Measurements from ENCODE around the gene GAPT.
A peak's percentile ranks its signal among the peaks of the same experiment; 100 is the strongest.

The GAPT gene

DNA sequence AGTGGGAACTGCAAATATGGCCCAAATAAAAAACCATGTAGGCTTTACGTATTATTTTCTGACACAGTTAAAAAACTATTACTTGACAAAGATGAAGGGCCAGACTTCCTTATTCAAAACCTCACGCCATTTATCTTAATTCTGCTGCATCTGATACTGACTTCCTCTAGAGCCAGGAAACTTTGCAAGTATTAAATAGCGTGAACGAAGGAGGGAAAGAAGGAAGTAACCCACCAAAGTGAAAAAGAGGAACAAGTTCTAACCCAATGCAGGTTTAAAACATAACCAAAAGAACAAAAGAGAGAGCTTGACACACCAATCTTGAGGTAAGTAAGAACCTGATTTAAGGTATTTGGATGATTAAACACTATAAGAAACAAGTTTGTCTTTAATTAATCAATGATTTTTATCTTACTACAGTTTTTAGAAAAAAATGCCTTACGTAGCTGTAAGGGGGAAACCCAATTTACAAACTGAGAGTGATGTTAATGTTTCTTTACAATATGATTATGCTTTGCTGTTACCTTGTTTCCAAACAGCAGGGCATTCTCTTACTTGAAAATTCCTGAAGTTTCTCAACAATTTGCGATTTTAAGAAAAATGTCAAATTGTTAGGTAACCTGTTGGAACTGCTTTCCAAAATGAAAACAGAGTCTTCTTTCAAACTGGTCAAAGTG is at the start of gene GAPT:
Gene GAPT (plus strand): TSS at position 220 of the 677 bp plus-strand sequence. CDS start 3,102 bp downstream, outside the sequence.
- peak; percentile 3 for DNase-seq

DNA sequence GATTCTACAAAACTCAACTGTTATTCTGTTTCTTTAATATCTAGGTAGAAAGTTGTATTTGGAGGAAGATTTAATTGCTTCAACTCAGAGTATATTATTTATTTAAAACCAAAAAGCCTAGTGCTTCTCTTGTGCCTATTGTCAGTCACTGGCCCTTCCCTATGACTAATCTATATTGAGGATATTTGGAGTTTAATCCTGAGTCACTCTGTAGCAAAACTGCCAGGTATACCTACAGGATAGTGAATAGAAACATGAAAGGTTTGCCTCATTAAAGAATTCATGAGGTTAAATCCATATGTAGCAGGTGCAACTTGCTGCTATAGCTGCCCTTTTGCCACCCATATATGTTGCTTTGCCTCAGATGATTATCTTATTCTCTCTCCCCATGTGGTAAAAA is 46.4 kb upstream of the GAPT start:
- DNase-seq, result no peak

DNA sequence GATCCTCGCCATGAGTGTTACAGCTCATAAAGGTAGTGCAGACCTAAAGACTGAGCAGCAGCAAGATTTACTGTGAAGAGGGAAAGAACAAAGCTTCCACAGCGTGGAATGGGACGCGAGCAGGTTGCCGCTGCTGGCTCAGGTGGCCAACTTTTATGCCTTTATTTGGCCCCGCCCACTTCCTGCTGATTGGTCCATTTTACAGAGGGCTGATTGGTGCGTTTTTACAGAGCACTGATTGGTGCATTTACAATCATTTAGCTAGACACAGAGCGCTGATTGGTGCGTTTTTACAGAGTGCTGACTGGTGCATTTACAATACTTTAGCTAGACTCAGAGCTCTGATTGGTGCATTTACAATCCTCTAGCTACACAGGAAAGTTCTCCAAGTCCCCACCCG is 45.2 kb upstream of the GAPT start:
- DNase-seq, result no peak

DNA sequence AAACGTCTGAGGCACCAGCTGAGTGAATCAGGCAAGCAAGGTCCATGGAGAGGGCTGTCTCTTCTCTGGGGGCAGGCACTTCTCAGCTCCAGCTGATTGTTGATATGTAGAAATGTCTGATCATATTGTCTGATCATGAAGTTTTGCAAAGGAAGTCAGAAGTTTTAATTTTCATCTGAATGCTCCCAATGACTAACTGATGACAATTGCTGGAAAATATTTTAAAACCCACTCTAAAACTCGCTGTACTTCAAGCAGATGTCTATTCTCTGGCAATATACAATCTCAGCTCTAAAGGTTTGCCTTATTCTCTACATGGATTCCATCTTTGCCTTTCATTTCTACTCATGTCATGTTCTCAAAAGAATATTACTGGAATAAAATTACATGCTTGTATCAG is 44.0 kb upstream of the GAPT start:
- no peak for DNase-seq

DNA sequence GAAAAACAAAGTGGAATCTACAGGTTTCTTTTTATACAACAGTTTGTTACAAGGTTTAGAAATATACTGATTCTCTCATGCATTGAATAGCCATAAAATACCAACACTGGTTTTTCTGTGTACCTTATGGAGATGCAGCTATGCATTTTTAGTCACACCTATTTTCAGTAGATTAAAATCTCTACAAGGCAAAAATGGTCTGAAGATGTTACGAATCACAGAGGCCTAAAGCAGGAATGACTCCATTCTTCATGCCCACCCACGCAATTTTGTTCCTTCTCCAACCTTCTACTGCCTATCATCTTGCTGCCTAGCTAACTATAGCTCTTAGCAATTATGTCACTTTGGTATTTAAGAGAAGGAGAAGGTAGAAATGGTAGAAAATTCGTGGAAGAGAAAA is 41.2 kb upstream of the GAPT start:
- DNase-seq, result no peak

DNA sequence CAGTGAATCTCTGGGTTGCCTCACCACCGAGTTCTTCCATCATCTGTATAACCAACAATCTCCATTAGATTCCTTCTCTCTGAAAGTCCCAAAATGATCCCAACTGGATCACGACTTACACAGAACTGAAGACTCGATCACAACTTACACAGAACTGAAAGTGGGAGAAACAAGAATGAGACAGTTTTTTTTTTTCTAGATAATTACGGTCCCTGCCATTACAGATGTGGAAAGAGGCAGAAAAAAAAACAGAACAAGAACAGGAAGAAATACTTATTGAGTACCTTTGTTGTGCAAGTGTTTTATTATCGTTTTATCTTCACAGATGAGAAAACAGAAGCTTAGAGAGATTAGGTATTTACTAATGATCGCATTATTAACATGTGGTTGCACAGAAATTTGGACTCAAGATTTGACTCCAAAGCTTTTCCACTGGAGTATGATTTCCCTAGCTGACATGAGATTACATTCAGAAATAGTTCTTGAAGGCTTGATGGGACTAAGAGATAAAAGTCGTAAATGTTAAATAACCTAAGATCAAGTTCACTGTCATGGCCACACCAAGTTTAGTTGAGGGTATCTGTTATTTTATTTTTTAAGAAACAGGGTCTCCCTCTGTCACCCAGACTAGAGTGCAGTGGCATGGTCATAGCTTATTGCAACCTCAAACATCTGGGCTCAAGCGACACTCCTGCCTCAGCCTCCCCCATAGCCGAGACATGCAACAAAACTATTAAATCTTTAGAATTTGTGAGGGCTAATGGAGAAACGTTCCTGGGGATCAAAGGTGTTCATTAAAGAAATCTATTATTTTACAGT is 40.2 kb upstream of the GAPT start:
- DNase-seq, result no peak

DNA sequence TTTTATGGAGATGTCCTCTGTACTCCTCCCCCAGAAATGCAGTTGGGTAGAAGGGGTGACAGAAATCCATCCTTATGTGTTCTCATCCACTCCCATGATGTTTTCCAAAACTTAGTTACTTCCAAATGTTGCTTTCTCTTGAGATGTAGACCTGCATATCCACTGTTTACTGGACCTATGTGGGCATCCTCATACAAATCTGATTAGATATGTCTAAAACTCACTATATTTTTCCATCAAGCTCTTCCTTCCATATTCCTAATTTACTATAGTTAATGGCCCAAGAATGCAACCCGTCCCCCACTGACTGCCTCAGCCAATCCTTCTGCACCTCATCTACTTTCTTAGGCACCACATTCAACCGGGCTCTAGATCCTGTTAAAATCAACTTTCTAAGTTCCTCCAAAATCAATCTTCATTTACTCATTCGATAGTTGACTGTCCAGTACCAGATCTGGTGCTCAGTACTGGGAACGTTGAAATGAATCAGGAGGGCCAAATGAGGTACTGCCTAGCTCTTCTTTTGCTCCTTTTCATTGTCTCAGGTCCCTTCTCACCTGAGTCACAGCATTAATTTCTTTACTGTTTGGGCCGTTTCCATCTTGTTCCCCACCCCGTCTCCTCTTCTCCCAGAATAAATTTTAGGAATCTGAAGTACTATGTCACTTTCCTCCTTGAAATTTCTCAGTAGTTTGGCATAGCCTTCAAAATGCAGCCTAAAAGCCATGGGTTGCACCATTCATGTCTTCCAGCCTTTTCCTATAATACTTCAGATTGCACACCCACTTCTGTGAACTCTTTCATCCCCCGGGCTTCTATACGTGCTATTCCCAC is 39.3 kb upstream of the GAPT start:
- DNase-seq, result no peak

DNA sequence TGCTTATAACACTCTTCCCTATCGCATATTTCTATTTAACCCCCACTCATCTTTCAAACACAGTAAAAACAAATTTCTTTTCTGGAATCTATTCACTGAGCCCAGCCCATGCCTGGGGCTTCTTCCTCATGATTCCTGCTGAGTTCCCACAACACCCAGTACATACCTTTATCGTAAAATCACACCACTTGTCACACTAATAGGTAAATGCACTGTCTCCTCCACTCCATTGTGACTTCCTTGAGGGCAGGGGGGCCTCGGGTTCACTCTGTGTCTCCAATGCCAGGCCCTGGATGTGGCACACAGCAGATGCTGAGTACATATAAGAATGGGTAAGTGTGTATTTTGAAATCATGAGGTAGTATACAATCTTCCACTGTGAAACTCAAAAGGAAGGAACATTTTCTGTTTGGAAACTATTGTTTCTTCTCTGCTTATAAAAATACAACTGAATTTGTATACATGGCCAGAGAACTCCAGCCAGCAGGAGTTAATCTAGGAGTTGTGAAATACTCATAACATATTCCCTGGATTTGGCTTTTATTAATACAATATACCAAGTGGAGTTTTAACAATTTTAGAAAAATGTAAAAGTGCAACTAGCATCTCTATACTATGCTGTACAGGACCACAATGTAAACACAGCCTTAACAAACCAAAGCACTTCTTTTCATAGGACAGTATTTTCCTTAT is 38.5 kb upstream of the GAPT start:
- DNase-seq, result no peak

DNA sequence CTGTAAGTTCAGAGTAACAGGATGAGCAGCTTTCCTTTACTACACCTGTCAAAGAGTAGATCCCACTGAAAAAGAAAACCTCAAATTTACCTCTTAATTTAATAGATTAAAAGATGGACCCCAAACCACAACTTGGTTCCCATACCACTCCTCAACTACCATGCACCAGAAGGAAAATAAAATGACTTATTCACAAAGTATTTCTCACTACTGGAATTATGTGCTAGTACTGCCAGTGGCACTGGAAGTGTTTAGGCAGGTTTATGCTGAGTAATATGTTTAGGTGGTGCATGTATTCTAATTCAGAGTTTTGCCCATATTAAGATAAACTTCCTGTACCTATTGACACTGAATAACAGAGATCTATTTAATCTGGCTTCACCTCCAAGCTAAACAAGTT is 37.9 kb upstream of the GAPT start:
- DNase-seq, result no peak

DNA sequence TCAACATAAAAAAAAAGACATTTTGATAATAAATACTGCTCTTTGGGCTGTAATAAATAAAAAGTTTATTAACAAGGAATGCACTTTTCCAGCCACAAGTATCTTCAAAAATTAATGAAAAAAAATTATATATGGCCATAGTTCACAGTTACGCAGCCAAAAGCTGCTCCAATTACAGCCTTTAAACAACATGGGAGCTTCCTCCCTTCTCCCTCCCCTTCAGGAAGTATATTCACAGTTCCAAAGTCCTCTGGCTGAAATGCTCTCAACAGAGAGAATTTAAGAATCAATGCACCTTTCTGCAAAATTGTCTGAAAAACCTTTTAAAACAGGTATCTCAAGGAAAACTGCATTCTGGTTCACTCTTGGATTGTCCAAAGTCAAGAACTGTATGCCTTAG is 37.2 kb upstream of the GAPT start:
- no peak for DNase-seq

DNA sequence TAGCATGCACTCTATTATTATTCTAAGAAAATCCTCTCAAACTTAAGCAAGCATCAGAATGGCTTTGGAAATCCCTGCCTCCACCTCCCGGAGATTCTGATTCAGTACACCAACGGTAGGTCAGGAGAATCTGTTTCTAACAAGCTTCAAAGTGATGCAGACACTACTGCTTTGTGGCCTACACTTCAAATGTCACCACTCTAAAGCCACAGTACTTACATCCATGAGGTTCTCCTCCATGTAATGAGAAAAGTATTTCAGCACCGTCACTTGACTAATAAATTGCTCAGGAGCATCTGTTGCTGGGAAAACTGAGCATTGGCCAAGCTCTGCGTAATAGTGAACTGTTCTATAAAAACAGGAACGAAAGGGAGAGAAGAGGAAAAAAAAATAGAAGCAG is 36.2 kb upstream of the GAPT start:
- DNase-seq, result no peak

DNA sequence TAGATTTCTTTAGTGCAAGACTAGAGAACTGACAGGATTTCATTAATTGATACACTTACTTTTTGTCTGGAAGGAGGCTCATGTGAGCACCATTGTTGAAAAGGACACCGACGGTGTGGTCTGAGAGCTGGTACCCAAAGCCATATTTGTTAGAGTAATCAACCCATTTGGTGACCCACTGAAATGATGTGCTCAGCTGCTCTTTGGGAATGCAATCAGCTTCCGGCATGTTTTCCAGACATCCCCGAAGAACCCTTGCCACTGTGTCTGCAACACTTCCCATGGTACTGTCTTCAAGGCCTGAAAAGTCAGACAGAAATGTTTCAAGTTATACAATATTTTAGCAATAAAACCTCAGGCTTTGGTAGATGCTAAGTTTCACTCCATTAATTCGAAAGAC is 35.8 kb upstream of the GAPT start:
- no peak for DNase-seq

DNA sequence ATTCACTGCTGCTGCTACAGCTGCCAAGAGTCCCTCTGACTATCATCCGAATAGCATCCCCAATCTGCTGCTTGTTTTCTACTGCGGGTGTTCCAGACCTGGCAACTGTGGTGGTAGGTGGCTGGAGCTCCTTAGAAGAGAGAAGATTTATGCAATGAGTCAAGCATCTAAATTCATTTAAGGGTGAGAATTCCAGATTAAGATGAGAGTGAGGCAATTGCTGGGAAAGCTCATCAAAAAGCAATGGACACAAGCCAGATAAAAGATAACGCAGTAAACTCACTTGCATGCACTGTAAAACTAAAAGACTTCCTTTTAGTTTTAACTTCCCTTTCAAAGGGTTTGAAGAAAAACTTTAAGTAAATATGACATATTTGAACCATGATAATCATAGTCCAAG is 35.2 kb upstream of the GAPT start:
- DNase-seq, result no peak

DNA sequence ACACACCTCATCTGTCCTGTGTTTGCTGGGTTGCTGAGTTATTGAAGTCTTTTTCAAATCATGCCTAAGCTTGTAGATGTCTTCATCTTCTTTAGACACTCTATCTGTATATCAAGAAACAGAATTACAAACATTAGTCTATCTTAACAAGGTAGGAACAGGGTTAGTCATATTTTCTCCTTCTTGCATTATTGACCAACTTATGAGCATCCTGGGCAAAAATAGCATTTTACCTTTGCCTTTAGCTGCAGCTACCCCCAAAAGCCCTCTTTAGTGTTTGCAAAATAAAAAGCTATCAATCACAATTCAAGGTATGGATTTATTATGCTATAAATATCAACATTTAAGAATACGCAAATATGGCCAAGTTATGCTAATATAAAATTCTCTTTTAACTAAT is 34.7 kb upstream of the GAPT start:
- no peak for DNase-seq

DNA sequence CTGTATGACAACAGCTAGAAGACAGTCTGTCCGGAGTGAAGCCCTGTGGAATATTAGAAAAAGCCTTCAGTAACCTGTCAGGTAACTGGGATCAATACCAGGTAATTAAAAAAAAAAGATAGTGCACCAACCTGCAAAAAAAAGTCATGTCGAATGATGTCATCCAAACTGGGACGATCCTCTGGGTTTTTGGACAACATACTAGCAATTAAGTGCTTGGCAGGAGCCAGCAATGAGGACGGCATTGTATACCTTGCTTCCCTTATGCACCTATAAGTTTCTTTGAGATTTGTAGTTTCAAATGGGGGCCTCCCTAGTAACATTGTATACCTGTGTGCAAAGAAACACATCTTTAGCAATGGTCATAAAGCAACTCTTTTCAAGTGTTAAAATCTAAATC is 34.2 kb upstream of the GAPT start:
- DNase-seq, result no peak

DNA sequence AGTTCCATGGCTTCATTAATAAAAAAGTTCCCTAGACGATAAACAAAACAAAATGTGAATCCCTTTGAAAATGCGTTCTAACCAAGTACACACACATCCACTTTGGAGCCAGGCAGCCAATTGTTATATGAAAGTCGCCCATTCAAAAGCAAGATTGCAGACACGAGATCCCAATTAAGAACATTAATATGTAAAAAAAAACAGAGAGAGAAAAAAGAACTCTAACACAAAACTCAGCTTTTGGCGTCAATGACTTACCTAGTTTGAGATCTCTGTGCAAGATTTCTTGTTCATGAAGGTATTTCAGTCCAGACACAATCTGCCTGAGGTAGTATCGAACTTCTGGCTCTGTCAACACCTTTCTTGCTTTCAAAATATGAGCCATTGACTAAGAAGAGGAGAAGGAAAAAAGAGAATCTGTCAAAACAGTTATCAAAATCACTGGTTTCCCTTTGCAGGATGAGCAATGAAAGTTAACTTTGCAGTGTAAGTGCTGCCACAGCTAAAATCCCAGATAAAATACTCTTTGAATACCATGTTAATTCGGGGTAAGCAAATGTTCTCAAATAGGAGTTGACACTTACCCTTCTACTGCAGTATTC is 33.0 kb upstream of the GAPT start:
- no peak for DNase-seq

DNA sequence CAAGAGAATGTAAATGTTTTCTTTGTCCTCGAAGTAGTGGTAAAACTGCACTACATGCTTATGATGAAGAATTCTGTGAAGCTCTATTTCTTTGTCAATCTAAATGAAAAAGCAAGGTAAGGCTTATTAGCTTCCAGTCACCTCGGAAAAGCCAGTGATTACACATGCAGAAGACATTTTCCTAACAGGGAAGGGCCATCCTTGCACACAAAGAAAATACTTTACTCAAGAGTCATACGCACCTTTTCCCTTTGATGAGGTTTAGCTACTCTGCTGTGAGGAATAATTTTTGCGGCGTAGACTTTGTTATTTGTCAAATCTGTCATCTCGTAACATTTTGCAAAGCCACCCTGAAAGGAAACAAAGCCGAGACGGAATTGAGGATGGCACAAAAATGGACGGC is 32.5 kb upstream of the GAPT start:
- DNase-seq, result peak; percentile 14

DNA sequence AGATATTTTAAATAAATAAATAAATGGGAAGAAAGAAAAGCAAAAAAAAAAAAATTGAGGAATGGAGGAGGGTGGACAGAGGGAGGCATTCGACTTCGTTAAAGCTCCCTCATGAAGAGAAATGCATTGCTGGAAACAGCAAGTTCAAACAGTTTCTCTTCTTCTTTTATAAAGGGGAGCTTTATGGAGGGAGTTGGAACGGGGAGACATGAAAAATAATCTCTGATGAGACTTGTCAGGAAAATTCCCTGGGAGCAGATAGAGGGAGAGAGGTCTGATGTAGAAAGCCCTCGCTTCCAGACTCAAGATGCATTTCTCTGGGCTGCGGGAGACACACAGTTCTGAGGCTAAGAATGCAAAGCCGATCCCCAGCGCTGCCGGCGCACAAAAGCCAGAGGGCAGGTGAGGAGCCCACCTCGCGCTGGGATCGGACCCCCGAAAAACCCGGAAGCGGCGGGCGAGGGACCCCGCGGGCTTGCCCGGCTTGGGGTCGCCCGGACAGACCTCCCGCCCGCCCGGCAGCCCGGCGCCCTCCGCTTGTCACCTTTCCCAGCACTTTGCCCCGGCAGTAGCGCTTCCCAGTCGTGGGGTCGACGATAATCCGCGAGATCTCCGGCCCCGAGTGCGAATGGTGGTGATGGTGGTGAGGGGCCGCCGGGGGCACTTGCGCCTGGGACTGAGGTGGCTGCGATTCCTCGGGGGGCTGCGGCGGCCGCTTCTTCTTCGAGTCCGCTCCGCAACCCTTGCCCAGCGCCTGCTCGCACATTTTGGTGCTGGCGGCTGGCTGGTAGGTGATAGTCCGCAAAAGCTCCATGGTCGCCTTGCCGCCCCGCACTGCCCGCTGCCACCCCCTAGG is 31.9 kb upstream of the GAPT start:
- DNase-seq, result peak; percentile 26

DNA sequence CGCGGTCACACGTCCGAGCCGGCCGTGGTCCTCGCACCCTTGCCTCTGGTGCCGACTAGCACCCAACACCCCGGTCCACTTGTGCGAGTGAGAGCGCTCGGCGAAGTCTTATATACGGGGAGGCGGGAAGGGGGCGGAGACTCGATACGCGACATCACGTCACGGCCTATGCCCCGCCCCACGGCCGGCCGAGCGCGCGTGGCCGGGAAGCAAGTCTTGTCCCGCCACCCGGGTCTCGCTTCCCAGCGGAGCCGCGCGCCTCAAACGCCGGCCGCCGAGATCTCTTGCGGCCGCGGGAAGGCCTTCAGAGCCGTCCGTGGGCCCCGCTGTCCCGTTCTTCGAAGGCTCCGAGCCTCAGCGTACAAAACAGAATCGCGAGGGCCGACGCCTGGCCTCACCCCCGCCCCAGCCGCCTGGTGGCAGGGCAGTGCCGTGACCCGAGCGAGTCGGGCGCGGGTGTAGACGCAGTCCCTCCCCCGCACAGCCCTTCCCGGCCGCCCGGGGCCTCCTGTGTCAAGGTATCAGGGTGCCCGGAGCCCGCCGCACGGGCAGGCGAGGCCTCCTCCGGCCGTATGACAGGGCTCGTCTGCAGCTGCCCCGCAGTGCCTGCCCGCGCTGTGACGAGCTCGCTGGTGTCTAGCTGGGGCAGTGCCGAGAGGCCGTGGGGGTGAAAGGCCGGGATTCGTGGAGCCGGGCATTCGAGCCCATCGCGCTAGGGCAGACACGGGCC is 31.1 kb upstream of the GAPT start, which contains the start of gene PLK2:
Gene PLK2 (minus strand): TSS at position 85 of the 730 bp plus-strand sequence. CDS start 127 bp downstream, outside the sequence.
- peak; percentile 92 for DNase-seq

DNA sequence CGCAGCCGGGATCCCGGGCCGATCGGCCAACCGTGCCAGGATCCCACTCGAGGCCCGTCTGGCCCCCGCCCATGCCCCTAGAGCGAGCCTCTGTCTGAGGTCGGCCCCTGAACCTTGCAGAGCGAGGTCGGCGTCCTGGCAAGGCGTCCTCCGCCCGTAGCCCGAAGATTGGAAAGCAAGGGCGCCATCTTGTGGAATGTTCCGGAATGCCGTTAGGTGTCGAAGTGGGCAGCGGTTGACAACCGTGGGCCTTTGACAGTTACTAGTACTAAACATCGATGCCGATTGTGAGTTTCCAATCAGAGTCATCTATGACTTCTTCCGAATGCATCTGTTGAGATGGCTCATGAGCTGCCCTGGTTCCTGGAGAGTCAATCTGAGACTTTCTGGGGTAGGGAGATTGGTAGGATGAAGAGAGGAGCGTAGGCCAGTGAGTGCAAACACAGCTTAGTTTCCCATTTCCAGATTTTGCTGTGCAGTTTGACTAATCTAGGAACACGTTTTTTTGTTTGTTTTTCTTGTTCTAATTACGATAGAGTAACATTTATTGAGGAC is 30.4 kb upstream of the GAPT start:
- DNase-seq, result peak; percentile 90

Measured in CD4-positive, alpha-beta T cell treated with Interleukin-12 subunit alpha and Interleukin-12 subunit beta, for 1 hour (primary cell).